Measurements from ENCODE around the gene HOXA3.

HOXA3 gene

DNA sequence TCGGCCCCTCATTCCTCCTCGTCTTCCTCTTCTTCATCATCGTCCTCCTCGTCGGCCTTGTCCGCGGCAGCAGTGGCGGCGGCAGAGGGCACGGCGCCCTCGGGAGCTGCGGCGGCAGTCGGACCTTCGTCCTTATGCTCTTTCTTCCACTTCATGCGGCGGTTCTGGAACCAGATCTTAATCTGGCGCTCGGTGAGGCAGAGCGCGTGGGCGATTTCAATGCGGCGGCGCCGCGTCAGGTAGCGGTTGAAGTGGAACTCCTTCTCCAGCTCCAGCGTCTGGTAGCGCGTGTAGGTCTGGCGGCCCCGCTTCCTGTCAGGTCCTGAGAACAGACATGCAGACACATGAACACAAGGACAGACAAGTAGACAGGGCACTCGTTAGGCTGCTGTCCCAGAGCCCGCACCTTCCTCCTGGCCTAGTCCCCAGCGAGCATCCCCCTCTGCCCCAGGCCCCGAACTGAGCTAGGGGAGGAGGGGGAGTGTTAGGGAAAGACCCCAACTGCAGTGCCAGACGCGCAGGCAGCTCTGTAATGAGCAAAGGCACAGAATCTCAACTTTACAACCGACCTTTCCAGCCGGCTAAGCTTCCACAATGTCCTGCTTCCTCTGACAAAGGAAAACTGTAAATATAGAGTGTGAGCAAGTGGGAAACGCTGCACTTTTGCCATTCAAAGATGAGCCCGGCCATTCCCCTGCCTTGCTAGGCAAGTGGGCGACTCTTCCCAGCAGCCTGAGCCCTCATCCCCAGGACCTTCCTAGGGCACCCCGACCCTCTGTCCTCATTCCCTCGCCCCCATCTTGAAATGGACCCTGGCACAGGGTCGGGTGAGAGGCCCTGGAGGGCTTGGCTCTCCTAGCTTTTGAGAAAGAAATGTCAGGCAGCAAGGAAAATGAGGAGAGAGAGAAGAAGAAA, 2.8 kb upstream of the HOXA3 start:
- no peak for DNase-seq

DNA sequence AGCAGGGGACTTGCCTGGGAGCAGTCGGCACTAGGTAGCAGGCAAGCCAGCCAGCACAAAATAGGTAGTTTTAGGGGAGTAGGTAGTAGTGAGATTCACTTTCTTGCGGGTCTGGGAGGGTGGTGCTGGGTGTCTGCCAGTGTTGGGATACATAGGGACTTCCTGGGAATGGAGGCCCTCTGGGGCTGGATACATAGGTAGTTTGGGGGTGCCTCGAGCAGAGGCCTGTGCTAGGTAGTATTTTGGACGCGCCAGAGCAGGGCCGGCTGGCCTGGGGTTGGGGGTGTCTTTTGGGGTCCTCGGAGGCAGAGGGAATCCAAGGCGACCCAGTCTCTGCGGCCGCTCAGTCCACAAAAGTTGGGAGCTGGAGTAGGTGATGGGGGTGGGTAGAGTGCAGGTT, 2.0 kb upstream of the HOXA3 start:
- no peak for DNase-seq

DNA sequence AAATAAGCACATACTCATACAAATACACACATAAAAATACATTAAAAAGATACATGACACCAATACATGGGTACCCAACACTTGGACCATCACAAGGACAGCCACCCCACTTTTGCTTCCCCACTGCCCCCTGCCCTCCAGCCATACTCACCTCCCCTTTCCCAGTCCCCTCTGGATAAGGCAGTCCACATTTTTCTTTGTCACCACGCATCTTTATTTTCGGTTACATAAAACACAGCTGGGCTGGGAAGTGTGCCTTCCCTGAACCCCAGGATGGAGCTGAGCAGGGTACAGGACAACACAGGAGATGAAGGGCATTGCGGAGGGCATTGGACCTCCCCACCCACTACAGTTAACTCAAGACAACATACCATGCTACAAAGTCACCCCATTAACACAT, 1.1 kb upstream of the HOXA3 start:
- DNase-seq, result no peak

DNA sequence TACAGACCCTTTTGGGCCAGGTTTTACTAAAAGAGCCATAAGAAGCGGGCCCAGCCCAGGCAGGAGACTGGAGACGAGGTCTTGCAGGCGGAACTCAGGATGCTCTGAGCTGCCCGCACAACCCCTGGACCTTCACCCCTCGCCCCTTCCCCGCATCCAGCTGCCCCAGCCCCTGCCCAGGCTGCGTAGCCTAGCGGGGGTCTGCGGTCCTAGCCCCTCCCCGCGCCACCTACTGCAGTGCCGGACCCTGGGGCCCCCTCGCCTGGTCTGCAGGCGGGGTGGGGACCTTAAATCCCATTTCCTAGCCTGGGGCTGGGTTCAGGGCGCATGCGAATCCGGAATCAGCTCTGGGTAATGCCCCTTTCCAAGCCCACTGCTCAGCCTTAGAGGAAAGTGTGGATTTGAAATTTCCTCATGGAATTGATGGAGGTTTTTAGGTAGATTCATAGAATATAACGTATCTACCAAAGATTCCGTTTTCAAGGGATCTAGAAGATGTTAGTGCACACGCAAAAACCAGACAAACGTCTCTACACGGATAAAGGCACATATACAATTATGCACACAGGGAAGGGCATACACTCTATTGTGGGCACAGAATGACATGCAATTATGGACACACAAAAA, 546 bp upstream of the HOXA3 start:
- DNase-seq, result no peak

DNA sequence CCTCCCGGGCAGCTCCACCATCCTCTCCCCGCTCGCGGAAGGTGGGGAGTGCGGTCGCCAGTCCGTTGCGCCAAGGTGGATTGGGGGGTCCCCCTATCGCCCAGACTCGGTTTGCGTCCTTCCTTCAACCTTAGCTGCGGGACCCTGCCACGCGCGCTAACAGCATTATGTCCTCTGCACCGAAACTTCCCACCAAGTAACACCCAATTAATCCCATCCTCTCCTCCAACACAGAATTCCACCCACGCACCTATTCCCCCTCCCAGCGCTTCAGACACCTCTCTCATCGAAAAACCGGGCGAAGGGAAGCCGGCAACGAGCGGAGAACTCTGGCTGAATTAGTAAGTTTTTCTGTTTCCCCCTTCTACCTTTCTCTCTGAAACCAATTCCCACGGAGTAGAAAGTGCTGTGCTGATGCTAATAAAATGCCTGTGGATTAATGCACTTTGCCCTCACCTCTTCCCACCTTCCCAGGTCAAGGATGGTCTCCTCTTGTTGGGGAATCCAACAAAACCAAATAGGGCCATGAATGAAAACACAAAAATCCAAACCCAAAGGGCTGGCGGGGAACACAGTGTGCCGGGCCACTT, 947 bp downstream of the HOXA3 start:
- no peak for DNase-seq

DNA sequence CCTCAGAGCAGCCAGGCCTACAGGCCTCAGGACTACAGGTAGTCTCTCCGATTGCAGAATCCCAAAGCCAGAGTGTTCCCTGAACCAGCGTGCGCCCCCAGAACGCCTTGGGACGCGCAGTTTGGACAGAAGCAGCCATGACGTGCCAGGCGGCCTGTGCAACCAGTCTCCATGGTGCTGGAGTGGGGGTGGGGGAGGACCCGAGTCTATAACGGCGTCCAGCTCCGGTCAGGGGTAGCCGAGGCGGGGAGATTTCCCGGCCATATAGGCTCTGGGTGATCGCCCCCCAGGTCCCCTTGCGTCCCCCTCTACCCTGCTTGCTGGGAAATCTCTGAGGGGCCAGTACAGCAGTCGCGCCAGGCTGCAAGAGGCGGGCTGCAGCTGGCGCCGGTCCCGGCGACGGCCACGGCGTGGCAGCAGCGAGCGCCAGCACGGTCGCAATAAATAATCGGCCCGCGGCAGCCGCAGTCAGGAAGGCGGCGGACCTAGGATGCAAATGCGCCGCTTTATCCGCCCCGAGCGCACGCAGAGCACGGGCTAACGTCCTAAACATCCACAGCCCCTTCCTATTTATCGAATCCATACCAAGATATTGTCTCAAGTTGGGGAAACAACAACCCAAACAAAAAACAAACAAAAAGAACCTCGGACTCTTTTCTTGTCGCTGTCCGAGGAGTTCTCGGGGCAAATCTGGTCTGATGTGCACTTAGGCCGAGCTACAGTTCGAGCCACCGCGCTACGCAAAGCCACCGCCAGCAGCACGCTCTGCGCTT, 1.6 kb downstream of the HOXA3 start:
- peak; percentile 60 to 77 for DNase-seq

DNA sequence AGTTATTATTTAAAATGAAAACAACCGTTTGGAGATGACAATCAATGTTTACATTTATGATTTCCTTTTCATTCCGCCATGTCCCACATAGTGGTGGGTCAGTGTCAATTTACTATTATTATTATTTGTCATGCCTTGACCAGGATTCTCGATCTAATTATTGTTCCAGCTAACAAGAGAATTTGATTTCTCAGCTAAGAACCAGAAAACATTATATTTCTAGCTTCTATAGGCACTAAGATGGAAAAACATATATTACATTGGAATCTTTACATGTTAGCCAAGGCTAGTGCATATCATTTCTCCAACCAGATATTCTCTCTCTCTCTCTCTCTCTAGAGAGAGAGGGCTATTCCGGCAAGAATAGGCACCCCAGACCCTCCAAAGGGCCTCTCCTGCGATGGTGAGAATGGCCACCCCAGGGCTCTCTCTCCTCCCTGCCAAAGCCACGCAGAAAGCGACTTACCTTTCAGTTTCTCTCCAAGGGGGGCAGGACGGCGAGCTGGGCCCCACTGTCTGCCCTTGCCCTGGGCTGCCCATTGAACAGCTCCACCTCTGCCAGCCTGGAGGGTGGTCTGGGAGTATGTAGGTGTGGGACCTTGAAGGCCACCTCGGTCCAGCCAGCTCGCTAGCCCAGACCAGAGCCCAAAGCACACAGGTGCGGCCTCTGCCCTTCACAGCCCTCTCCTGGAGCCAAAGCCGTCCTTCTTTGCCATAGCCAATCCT, 2.4 kb downstream of the HOXA3 start:
- DNase-seq, result no peak

DNA sequence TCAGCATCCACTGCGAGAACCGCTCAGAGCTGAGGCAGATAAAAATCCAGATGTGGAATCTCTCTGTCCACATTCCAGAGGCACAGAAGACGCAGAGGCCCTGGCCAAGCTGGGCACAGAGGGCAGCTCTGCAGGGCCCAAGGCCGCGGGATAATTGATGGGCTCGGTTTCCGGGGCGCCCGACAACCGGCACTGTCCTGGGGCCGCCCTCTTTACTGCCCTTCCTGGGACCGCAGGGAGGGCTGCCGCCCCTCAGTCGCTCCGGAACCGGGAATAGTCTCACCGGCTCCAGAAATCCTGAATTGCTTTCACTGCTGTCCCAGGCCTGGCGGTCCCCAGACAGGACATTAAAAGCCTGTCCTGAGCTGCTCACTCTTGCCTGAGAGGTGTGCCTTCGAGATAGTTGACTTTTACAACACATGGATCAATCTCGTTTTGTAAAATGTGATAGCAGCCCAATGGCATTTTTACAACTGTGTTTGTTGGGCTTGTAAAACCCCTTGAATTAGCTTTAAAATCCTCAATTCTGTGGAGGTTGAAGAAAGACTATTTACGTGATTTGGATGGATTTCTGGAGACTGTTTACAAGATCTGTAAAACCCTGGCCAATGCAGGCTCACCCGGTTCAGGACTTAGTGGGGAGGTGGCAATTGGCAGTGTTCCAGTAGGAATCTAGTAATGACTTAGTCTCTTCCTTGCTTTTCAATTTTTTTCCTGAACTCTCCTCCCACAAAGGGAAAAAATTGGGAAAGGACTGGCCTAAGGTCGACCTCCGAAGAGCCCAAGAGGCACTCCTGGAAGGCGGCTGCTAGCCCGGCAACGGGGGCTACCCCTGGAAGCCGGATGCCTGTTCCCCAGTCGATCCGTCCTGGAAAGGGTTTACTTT, 3.4 kb downstream of the HOXA3 start:
- DNase-seq, result no peak

DNA sequence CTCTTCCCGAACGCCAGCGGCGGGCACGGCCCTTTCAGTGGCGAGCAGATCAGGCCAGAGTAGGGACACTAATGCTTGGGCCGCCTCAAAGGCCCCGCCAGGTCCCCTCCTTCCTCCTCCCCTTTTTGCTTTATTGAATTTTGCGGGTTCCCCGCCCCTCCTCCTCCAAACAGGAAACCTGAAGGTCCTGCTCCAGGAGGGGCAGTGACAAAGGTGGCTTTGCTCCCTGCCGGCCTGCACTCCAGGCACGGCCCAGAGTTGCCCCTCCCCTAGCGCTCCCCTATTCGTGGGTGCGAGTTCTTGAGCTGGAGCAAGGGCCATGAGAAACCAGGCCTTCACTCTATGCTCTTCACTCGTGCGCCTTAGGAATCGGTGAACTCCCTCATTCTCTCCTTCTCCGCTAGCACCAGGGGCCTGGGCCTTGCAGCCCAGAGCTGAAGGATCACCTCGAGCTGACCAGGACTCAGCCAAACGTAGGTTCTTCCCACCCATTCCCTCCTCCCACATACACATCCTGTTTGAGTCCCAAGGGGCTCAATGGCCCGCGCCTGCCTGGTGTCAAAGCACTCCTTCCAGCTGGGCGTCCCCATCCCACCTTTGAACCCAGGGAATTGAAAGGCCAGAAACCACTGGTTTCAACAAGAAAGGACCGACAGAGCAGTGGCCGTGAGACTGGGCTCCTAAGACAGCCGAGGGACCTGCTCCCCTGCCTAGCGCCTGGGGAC, 4.2 kb downstream of the HOXA3 start:
- no peak for DNase-seq

DNA sequence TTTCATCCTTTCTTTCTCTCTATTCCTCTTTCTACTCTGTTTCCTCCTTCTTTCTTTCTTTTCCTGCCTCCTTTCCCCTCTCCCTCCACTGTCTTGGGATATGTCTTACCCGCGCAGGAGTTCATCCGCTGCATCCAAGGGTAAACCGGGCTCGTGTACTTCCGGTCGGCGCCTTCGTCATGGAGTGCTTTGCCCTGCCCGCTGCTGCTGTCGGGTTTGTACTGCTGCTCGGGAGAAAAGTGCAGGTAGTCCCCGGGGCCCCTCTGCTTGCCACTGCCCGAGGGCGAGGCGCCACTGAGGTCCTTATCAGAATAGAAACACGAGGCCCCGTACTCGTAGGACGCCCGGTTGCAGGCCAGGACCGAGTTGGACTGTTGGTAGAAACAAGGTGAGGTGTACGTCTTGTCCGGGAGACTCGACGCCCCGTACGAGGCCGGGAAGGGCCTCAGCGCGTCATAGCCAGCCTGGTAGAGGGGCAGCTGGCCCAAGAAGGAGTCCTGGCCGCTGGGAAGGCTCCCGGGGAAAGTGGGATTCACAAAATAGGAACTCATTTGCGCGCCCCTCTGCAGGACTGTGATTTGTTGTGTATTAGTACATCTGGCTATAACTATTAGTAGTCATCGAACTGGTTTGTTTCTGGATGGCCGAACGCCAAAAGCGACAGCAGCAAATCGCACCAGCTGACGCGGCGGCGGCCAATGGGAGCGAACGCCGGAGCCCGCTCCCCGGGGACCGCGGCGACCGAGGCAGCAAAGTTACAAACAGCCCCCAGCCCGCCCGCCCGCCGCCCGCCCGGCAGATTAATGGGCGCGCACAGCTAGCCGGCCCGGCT, 5.0 kb downstream of the HOXA3 start, which contains the start of gene HOXA6:
HOXA6 (minus strand) TSS at position 576 of the 832 bp plus-strand sequence; CDS start at position 551, 25 bp downstream.
- DNase-seq, result no peak

DNA sequence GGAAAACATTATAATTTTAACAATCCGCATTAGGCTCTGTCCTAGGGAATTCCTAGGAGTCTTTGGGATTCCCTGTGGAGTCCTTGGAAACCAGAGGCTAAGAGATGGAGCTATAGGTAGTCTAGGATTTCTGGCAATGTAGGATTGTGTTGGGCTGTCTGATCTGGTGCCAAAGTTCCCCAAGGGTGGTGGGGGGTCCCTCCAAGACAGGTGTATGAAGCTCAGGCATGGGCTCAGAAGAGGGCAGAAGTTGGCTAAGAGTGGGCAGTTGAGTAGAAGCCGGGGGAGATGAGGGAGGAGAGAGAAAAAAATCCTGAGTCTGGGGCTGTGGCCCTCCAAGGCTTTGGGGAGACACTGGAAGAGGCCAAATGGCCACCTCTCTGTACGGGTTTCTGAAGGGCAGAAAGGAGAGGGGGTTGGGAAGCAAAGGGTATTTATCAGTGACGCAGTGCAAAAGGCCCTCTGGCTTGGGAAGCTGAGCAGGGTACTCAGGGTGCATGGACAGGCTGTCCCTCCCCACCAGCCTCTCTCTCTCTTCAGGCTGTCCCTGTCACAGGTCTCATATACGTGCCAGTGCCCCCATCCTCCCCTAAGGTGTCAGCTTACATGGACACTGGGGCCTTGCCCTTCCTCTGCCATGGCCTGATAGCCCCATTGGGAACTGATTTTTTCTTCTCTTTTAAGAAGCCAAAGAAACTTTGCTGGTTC, 5.7 kb downstream of the HOXA3 start:
- no peak for DNase-seq

DNA sequence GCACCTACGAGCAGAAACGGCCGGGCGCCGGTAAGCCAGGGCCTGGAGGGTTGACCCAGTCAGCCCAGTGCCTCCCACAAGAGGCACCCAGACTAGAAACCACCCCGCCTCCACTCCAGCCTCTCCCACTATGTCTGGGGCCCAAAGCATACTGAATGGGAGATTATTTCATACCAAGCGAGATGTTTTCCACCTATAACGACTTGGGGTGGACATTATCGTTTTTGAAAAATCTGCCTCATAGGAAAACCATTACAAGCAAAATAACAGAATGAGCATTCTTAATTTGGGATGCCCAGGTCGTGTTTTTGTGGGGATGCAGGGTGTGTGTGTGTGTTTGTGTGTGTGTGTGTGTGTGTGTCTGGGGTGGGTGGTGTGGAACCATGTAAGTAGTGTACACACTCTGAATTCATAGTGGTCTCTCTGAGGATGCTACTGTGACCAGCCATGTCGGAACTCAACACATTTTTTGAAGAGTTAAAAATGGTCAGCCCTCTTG, 6.4 kb downstream of the HOXA3 start:
- DNase-seq, result no peak

DNA sequence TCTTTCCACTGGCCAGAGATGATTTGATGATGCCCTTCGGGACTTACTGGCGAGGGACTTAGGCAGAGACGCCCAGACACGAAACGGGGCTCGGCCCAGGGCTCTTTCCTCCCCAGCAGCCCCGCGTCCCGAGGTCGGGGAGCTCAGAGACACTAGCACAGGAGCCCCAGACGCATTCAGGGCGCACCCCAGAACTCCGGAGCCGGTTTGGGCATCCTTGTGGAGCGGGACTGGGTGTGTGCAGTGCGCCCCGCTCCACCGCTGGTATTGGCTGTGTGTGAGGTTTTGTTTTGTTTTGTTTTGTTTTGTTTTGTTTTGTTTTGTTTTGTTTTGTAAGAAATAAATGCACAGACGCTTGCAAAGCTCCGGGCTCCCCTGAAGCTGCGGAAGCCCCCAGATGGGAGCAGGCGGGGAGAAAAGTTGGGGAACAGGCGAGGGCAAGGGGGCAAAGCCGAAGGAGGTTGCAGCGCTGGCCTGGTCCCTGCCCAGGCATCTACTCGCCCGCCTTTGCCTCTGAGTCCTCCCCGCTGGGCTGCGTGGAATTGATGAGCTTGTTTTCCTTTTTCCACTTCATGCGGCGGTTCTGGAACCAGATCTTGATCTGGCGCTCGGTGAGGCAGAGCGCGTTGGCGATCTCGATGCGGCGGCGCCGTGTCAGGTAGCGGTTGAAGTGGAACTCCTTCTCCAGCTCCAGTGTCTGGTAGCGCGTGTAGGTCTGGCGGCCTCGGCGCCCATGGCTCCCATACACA, 7.0 kb downstream of the HOXA3 start:
- DNase-seq, result no peak

DNA sequence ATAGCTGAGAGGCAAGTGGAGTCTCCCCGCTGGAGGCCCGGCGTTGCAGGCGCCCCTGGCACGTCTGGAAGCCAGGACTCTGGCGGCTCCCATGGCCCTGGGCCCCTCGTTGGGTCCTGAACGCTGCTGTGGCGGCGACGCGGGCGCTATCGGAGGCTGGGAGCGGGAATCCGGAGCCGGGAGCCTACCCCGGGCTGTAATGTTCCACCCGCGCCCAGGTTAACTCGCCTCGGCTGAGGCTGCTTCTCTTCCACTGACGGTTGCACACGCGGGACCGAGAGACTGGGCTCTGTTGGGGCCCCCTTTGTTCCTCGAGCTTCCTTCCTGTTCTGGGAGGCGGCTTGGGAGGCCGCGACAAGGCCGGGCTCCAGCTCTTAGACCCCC, 7.6 kb downstream of the HOXA3 start:
- DNase-seq, result no peak

DNA sequence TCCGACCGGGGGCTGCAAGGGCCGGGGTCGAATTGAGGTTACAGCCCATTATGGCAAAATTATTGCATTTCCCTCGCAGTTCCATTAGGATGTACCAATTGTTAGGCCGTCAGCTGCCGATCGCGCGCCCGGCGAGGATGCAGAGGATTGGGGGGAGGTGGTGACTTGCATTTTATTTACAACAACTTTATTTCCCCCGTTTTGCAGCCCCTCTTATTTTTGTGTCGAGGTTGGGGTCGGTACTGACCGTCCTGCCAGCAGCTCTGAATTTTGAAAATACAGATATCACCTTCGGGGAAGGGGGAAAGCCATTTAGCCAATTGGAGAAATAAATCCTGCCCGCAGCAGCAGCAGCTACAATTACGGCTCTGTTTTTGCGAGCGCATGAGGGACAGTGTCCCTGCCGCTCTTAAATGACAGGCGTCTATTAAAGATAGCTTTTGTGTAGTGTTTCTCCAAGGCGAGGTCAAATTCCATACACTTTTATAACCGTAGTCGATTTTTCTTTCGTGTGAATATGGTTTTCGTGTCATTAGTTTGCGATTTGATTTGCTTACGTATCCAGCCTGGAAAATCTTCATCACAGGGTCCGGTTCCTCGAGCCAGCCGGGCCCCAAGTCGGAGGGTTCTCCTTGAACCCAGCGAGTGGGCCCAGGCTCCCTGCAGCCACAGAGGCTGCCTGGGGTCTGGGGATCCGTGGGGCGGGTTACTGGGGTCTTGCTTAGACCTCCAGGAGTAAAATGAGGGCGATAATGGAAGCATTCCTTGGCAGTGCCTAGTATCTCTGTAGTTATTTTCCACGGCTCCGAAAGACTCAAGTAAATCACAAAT, 8.2 kb downstream of the HOXA3 start:
- no peak for DNase-seq

DNA sequence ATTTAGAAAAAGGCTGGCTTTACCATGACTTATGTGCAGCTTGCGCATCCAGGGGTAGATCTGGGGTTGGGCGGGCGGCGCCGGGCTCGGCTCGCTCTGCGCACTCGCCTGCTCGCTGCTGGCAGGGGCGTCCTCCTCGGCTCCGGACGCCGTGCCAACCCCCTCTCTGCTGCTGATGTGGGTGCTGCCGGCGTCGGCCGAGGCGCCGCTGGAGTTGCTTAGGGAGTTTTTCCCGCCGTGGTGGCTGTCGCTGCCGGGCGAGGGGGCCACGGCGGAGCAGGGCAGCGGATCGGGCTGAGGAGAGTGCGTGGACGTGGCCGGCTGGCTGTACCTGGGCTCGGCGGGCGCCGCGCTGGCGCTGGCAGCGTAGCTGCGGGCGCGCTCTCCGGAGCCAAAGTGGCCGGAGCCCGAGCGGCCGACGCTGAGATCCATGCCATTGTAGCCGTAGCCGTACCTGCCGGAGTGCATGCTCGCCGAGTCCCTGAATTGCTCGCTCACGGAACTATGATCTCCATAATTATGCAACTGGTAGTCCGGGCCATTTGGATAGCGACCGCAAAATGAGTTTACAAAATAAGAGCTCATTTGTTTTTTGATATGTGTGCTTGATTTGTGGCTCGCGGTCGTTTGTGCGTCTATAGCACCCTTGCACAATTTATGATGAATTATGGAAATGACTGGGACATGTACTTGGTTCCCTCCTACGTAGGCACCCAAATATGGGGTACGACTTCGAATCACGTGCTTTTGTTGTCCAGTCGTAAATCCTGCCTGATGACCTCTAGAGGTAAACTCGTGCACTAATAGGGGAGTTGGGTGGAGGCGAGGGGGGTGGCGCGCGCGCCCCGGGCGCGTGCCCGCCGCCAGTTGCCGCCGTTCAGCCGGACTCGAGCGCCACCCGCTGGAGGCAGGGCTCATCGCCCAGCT, 9.1 kb downstream of the HOXA3 start, which contains the start of gene HOXA5:
HOXA5 (minus strand) TSS at position 659 of the 927 bp plus-strand sequence; CDS start at position 585, 74 bp downstream.
- peak; percentile 55 to 68 for DNase-seq
